OCI-LY1 (cell line): ENCODE data around the gene MCU.

Experiments used
- EZH2 ChIP-seq: fragments of 200-600 bp; sonication (generic), shearing (Covaris generic); IDR thresholded peaks from 2 replicates; pipeline ENCODE4 v1.8.0; 2017; ENCODE audit warnings: borderline replicate concordance, mixed run types, mild to moderate bottlenecking, antibody characterized with exemption, low read length, moderate library complexity, mixed read lengths
- TF ChIP-seq, protein P1 (sequence below): fragments of 200-600 bp; sonication (generic), shearing (Covaris generic); IDR thresholded peaks from 2 replicates; pipeline ENCODE4 v1.5.1; 2017; ENCODE audit warnings: mild to moderate bottlenecking, antibody characterized with exemption, low read length, moderate library complexity, mixed read lengths

DNA sequence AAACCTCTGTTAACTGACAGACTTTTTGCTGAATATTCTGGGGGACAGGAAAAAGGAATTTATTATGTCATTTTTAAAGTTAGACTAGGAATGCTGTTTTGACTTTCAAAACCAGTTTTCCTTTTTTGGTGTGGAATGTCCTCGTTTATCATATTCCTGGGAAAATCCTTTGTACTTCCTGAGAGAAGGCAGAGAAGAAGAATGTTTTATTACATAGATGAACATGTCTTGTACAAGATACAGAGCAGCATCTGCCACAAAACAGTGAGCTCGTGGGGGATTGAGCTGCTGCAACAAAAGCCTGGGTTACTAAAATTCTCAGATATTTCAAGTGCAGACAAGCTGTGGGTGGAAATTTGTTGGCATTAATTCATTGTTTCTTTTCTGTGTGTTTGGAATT is 20.2 kb downstream of the MCU start:
- TF ChIP-seq, protein P1, sequence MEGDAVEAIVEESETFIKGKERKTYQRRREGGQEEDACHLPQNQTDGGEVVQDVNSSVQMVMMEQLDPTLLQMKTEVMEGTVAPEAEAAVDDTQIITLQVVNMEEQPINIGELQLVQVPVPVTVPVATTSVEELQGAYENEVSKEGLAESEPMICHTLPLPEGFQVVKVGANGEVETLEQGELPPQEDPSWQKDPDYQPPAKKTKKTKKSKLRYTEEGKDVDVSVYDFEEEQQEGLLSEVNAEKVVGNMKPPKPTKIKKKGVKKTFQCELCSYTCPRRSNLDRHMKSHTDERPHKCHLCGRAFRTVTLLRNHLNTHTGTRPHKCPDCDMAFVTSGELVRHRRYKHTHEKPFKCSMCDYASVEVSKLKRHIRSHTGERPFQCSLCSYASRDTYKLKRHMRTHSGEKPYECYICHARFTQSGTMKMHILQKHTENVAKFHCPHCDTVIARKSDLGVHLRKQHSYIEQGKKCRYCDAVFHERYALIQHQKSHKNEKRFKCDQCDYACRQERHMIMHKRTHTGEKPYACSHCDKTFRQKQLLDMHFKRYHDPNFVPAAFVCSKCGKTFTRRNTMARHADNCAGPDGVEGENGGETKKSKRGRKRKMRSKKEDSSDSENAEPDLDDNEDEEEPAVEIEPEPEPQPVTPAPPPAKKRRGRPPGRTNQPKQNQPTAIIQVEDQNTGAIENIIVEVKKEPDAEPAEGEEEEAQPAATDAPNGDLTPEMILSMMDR = no peak
- TF ChIP-seq EZH2 = no peak
